AG09319 (cell line): ENCODE data around the gene RGL1.

ENCODE experiments used
- DNase-seq: peaks from one replicate; pipeline ENCODE4 v3.0.0-alpha.2; 2010; ENCODE audit warnings: low read depth; ENCODE audit errors: extremely low read depth
- TF ChIP-seq, protein P1 (sequence below): IDR thresholded peaks from 2 replicates; pipeline ENCODE4 v1.5.1; 2011; ENCODE audit warnings: low read depth, mild to moderate bottlenecking, inconsistent platforms, low read length, moderate library complexity

RGL1 gene

GRCh38 chr1:183821889-183822611, 17.1 kb downstream of the RGL1 start:
- DNase-seq: peak; percentile 66
- TF ChIP-seq, protein P1, sequence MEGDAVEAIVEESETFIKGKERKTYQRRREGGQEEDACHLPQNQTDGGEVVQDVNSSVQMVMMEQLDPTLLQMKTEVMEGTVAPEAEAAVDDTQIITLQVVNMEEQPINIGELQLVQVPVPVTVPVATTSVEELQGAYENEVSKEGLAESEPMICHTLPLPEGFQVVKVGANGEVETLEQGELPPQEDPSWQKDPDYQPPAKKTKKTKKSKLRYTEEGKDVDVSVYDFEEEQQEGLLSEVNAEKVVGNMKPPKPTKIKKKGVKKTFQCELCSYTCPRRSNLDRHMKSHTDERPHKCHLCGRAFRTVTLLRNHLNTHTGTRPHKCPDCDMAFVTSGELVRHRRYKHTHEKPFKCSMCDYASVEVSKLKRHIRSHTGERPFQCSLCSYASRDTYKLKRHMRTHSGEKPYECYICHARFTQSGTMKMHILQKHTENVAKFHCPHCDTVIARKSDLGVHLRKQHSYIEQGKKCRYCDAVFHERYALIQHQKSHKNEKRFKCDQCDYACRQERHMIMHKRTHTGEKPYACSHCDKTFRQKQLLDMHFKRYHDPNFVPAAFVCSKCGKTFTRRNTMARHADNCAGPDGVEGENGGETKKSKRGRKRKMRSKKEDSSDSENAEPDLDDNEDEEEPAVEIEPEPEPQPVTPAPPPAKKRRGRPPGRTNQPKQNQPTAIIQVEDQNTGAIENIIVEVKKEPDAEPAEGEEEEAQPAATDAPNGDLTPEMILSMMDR: no peak

GRCh38 chr1:183824291-183824690, 19.4 kb downstream of the RGL1 start:
- TF ChIP-seq, protein P1: no peak
- DNase-seq: no peak

DNA sequence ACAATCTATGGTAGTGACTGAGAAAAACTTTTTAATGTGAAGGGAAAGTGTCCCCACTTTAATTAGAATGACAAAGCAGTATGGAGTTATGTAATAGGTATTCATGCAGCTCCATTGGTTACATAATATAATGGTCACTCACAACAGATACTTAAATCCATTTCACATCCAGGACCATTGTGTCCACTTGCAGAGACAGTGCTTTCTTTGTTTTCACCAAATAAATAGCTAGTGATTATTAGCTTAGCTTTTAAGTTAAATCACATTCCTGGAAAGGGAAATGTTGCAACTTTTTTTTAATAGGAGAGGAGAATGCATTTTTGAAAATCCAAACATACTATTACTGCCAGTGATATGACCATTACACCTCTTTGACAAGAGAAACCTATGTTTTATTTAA, 22.9 kb downstream of the RGL1 start:
- TF ChIP-seq, protein P1: no peak
- no peak for DNase-seq

DNA sequence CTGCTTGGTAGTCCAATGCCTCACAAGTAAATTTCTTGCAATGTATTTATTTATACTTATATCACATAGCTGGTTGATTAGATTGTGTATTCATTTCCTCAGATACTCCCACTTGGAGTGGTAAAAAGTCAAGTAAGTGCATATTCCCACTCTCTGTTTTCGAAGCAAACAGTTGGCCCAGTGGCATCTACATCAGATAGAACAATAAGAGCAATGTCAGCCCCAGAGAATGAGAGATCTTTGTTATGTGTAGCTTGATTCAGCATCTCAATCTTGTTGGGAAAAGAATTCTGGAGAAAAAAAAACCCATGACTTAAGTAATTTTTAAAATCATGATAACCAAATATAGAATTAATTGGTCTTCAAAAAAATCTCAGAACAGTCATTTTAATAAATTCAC, 25.5 kb downstream of the RGL1 start:
- DNase-seq: no peak
- TF ChIP-seq, protein P1: no peak

DNA sequence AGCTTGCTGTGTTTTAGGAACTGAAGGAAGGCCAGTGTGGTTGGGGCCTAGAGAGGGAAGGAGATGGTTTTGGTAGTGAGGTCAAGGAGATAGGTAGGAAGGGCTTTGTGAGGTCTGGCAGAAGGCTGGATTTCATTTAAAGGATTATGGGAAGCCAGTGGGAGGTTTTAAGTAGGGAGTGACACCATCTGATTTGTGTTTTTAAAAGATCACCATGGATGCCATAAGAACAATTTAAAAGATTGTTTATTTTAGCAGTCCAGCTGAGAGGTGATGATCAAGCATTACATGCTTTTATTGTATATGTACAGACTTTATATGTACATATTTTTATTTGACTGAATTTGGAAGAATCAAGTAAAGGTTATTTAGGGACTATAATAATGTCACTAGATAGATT, 26.4 kb downstream of the RGL1 start:
- TF ChIP-seq, protein P1: no peak
- DNase-seq: no peak

DNA sequence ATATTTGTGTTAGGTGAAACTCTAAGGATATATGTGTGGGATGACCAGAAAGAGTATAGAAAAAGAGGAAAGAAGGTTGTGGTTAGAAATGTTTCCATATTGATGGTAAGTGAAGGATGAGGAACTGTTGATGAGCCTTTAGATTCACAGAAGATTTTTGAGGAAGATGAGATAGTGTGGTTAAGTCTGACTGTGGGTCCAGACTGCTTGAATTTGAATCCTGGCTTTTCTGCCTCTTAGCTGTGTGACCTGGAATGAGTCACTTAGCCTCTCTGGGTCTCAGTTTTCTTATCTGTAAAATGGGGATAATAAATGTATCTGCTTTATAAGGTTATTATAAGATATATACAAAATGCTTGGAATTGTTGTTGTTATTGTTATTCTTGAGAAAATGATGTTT, 27.5 kb downstream of the RGL1 start:
- TF ChIP-seq, protein P1: no peak
- DNase-seq: no peak

DNA sequence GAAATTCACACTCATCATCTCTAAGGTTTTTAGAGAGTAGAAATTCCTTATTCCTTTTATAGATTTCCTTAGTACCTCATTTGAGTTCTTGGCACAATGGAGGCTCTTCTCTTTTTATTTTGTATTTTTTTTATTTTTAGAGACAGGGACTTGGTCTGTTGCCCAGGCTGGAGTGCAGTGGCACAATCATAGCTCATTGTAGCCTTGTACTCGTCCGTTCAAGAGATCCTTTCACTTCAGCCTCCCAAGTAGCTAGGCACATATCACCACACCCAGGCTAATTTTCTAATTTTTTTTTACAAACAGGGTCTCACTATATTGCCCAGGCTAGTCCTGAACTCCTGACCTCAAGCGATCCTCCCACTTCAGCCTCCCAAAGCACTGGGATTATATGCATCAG, 29.6 kb downstream of the RGL1 start:
- DNase-seq: no peak
- TF ChIP-seq, protein P1: no peak
